Stimulated activated naive CD8-positive, alpha-beta T cell treated with anti-CD3 and anti-CD28 coated beads, Interleukin-15, Interleukin-2, amounts not matched to agents 100 ng/mL and 50 ng/mL, for 24 hours (primary cell): ENCODE results near the gene WDR59.
"Not testable (repeated sequence)": the region's sequence is repeated elsewhere in the genome, so short reads cannot be mapped to it uniquely, and the experiment has no call there.

ENCODE experiments used
- H3K27ac Mint-ChIP-seq: one replicate; pipeline ENCODE4 v1.8.0; 2021; ENCODE audit warnings: mild to moderate bottlenecking, mixed read lengths
- H3K27me3 Mint-ChIP-seq: one replicate; pipeline ENCODE4 v1.8.0; 2021; ENCODE audit warnings: mixed read lengths
- H3K36me3 Mint-ChIP-seq: one replicate; pipeline ENCODE4 v1.8.0; 2021; ENCODE audit warnings: low read depth, mixed read lengths
- H3K4me1 Mint-ChIP-seq: one replicate; pipeline ENCODE4 v1.8.0; 2021; ENCODE audit warnings: low read depth, mixed read lengths
- H3K4me3 Mint-ChIP-seq: one replicate; pipeline ENCODE4 v1.8.0; 2021; ENCODE audit warnings: mild to moderate bottlenecking, mixed read lengths
- H3K9me3 Mint-ChIP-seq: one replicate; pipeline ENCODE4 v1.8.0; 2021; ENCODE audit warnings: mixed read lengths

WDR59 gene

DNA sequence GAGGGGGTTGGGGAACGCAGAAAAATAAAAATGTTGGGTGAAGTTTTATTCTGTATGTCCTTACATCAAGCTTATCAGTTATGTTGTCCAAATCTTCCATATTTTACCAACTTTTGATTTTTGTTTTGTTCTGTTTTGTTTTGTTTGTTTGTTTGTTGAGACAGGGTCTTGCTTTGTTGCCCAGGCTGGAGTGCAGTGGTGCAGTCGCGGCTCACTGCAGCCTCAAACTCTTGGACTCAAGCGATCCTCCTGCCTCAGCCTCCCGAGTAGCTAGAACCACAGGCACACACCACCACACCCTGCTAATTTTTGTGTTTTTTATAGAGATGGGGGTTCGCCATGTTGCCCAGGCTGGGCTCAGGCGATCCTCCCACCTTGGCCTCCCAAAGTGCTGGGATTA, 34.7 kb upstream of the WDR59 start:
- Mint-ChIP-seq H3K4me1 (peaks cover 17% of the 10 kb centered on the region), H3K9me3 (peaks cover 17% of the 10 kb centered on the region), H3K27me3 (no peaks in the 10 kb centered on the region), H3K4me3 (no peak overlapping the region), H3K36me3 (peaks cover 15% of the 10 kb centered on the region), H3K27ac (no peak overlapping the region)

GRCh38 chr16:75019007-75019406, 34.1 kb upstream of the WDR59 start:
- Mint-ChIP-seq H3K27ac (no peak overlapping the region), H3K9me3 (peaks cover 17% of the 10 kb centered on the region), H3K27me3 (no peaks in the 10 kb centered on the region), H3K36me3 (peaks cover 15% of the 10 kb centered on the region), H3K4me3 (no peak overlapping the region), H3K4me1 (peaks cover 14% of the 10 kb centered on the region)

DNA sequence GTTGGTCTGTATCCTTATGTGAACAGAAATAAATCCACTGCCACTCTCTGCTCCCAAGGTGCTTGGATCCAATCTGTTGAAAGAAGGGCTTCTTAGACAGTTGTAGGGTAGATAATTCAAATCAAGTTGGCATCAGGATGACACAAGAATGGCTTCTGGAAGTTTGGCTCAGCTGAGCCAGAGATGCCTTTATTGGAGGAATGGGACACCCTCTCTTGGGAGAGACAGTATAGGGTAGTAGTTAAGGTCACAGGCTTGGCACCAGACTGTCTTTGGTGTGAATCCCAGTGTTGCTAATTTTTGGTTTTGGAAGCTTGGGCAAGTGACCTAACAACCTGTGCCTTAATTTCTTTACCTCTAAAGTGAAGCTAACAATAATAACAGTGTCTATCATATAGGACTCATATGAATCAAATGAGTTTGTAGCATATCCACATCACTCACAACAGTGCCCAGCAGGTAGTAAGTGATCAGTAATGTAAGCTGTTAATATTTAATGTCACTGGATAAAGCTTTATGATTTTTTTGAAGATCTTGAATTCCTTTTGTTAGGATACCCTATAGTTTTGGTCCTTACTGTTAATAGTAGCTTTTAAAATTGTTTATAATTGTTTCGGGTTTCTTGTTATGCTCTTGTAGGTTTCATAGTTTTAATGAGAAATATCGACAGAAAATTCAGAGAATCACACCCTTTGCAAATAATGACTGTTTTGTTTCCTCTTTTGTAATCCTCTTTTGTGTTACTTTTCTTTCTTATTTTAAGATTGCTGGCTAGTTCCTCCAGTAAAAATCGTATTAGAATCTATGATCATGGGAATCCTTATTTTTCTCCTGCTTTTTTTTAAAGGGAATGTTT, 33.0 kb upstream of the WDR59 start:
- no peak overlapping the region for H3K4me3 Mint-ChIP-seq
- peaks cover 14% of the 10 kb centered on the region for H3K4me1 Mint-ChIP-seq
- no peak overlapping the region for H3K27ac Mint-ChIP-seq
- H3K36me3 Mint-ChIP-seq = peaks cover 14% of the 10 kb centered on the region
- no peaks in the 10 kb centered on the region for H3K27me3 Mint-ChIP-seq
- H3K9me3 Mint-ChIP-seq = peaks cover 17% of the 10 kb centered on the region

DNA sequence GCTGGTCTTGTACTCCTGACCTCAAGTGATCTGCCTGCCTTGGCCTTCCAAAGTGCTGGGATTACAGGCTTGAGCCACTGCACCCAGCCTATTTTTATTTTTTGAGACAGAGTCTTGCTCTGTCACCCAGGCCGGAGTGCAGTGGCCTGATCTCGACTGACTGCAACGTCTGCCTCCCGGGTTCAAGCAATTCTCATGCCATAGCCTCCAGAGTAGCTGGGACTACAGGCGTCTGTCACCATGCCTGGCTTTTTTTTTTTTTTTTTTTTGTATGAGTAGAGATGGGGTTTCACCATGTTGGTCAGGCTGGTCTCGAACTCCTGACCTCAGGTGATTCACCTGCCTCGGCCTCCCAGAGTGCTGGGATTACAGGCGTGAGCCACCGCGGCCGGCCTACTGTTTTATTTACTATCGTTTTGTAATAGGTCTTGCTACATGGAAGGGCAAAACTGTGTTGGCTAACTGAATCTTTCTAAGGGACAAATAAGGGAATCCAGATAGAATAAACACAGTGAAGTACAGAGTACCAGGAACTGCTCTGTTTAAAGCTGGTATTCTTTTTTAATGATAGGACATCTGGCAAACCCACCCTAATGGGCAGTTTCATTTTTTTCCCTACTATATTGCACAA, 31.6 kb upstream of the WDR59 start:
- H3K9me3 Mint-ChIP-seq, H3K27ac Mint-ChIP-seq: not testable (repeated sequence)
- peaks cover 23% of the 10 kb centered on the region for H3K4me1 Mint-ChIP-seq

GRCh38 chr16:75014318-75014717, 29.4 kb upstream of the WDR59 start:
- no peak overlapping the region for H3K4me3 Mint-ChIP-seq
- no peak overlapping the region for H3K27ac Mint-ChIP-seq
- no peaks in the 10 kb centered on the region for H3K9me3 Mint-ChIP-seq
- peaks cover 40% of the 10 kb centered on the region for H3K4me1 Mint-ChIP-seq
- H3K36me3 Mint-ChIP-seq = no peaks in the 10 kb centered on the region
- no peaks in the 10 kb centered on the region for H3K27me3 Mint-ChIP-seq

More for the DNA sequence above, 31.6 kb upstream of the WDR59 start:
- H3K27me3 Mint-ChIP-seq, H3K36me3 Mint-ChIP-seq, H3K4me3 Mint-ChIP-seq: not testable (repeated sequence)

GRCh38 chr16:75013123-75013522, 28.2 kb upstream of the WDR59 start:
- H3K9me3 Mint-ChIP-seq, H3K27ac Mint-ChIP-seq, H3K4me3 Mint-ChIP-seq, H3K27me3 Mint-ChIP-seq, H3K36me3 Mint-ChIP-seq: not testable (repeated sequence)
- H3K4me1 Mint-ChIP-seq = peaks cover 48% of the 10 kb centered on the region

DNA sequence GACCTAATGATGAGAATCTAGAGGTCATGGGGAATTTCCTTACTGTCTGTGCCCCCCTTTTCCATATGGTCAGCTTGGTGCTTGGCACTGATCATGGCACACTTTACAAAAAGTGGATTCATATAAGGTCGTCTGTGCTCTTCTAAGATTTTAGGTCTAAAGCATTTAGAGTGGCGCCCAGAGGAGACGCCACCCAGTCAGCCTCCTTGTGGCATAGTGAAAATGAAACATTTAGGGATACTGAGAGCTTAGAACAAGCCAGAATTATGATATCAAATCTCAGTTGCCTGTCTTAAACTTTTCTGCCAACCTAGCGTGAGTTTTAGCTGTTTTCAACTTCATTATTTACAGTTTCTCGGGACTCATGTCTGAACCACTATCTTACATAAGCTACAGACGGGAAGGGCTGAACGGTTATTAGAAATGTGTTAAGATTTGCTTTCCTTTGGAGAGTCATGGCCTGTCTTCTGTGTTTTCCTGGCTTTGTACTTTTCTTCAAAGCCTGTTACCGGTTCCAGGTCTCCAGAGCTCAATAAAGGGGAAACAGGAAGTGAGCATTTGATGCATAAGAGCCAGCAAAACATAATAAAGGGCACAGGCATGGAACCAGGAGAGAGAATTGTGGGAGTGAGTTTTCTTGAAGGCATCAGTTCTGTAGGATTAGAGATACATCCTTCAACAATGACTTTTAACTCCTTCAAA, 27.6 kb upstream of the WDR59 start:
- peak overlapping the region; percentile 81 for H3K27ac Mint-ChIP-seq
- no peaks in the 10 kb centered on the region for H3K9me3 Mint-ChIP-seq
- H3K36me3 Mint-ChIP-seq = no peaks in the 10 kb centered on the region
- H3K4me3 Mint-ChIP-seq = peak overlapping the region; percentile 67
- no peaks in the 10 kb centered on the region for H3K27me3 Mint-ChIP-seq
- H3K4me1 Mint-ChIP-seq = peaks cover 48% of the 10 kb centered on the region

- Mint-ChIP-seq H3K9me3 (no peaks in the 10 kb centered on the region), H3K4me3 (peak overlapping the region; percentile 67), H3K4me1 (peaks cover 48% of the 10 kb centered on the region), H3K27ac (peak overlapping the region; percentile 81), H3K36me3 (no peaks in the 10 kb centered on the region), H3K27me3 (no peaks in the 10 kb centered on the region)
Measured at GRCh38 chr16:75011634-75012307, 26.8 kb upstream of the WDR59 start.

GRCh38 chr16:75010427-75010826, 25.5 kb upstream of the WDR59 start:
- H3K27me3 Mint-ChIP-seq = no peaks in the 10 kb centered on the region
- no peaks in the 10 kb centered on the region for H3K9me3 Mint-ChIP-seq
- H3K4me1 Mint-ChIP-seq = peaks cover 48% of the 10 kb centered on the region
- H3K36me3 Mint-ChIP-seq = no peaks in the 10 kb centered on the region
- no peak overlapping the region for H3K4me3 Mint-ChIP-seq
- no peak overlapping the region for H3K27ac Mint-ChIP-seq

DNA sequence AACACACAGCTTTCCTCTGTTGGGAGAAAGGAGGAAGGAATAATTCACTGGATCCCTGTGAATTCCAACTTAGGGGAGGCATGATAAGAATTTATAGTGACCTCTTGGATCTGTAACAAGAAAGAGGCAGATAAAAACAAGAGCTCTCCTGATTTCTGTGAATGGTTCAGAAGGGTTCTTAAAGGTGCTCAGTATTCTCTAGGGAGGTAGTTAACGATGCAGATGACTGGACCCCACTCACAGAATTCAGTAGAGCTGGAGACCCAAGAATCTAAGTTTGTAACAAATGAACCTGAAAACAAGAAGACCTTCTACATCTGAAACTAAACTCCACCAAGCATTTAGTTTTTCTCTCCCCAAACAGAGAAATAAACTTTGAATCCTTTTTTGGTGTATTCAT, 22.5 kb upstream of the WDR59 start:
- Mint-ChIP-seq H3K36me3 (no peaks in the 10 kb centered on the region), H3K4me1 (peaks cover 40% of the 10 kb centered on the region), H3K27me3 (peaks cover 4% of the 10 kb centered on the region), H3K4me3 (no peak overlapping the region), H3K27ac (no peak overlapping the region), H3K9me3 (no peaks in the 10 kb centered on the region)

DNA sequence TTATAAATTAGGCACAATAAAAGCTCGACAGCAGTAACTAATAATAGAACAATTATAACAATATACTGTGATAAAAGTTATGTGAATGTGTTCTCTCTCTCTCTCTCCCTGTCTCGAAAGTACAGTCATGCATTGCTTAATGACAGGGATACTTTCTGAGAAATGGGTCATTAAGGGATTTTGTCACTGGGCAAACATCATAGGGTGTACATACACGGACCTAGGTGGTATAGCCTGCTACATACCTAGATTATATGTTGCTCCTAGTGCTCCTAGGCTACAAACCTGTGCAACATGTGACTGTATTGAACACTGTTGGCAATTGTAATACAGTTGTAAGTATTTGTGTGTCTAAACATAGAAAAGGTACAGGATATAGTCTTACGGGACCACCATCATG, 20.8 kb upstream of the WDR59 start:
- H3K27me3 Mint-ChIP-seq = peaks cover 19% of the 10 kb centered on the region
- H3K9me3 Mint-ChIP-seq = no peaks in the 10 kb centered on the region

DNA sequence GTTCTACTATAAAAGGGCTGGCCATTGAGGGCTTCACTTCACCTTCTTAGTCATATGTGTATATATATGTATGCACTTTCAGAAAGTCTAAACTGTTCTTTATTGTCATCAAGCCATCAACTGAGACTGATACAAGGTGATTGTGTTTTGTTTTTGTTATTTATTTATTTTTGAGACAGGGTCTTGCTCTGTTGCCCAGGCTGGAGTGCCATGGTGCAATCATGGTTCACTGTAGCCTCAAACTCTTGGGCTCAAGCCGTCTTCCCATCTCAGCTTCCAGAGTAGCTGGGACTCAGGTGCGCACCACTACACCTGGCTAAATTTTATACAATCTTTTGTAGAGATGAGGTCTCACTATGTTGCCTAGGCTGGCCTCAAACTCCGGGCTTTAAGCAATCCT, 19.5 kb upstream of the WDR59 start:
- Mint-ChIP-seq H3K27me3 (peaks cover 27% of the 10 kb centered on the region), H3K27ac (no peak overlapping the region), H3K4me3 (no peak overlapping the region), H3K36me3 (no peaks in the 10 kb centered on the region), H3K4me1 (peaks cover 29% of the 10 kb centered on the region), H3K9me3 (no peaks in the 10 kb centered on the region)

More for the DNA sequence above, 20.8 kb upstream of the WDR59 start:
- Mint-ChIP-seq H3K27ac (no peak overlapping the region), H3K4me3 (no peak overlapping the region), H3K36me3 (no peaks in the 10 kb centered on the region), H3K4me1 (peaks cover 27% of the 10 kb centered on the region)

DNA sequence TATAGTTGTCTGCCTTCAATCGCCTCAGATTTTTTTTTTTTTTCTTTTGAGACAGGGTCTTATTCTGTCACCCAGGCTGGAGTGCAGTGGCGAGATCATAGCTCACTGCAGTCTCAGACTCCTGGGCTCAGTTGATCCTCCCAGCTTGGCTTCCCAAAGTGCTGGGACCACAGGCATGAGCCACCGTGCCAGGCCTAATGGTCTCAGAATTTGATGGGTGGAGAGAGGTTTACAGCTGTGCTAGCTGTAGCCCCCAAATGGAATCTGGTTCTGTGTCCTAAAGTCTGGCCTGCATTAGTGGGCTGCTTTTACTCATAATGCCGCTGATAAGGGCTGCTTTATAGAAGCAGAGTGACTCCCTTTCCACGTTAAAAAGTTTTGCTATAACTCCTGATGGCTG, 19.0 kb upstream of the WDR59 start:
- H3K27ac Mint-ChIP-seq = no peak overlapping the region

GRCh38 chr16:75002474-75002873, 17.6 kb upstream of the WDR59 start:
- no peak overlapping the region for H3K27ac Mint-ChIP-seq
- H3K27me3 Mint-ChIP-seq = peaks cover 30% of the 10 kb centered on the region
- no peaks in the 10 kb centered on the region for H3K36me3 Mint-ChIP-seq
- H3K4me1 Mint-ChIP-seq = peaks cover 25% of the 10 kb centered on the region
- H3K9me3 Mint-ChIP-seq = no peaks in the 10 kb centered on the region
- H3K4me3 Mint-ChIP-seq = no peak overlapping the region

More for the DNA sequence above, 19.0 kb upstream of the WDR59 start:
- peaks cover 24% of the 10 kb centered on the region for H3K4me1 Mint-ChIP-seq
- H3K4me3 Mint-ChIP-seq = no peak overlapping the region
- no peaks in the 10 kb centered on the region for H3K9me3 Mint-ChIP-seq
- H3K27me3 Mint-ChIP-seq = peaks cover 27% of the 10 kb centered on the region
- no peaks in the 10 kb centered on the region for H3K36me3 Mint-ChIP-seq
